Fibroblast of villous mesenchyme (primary cell): ENCODE measurements around the gene PRKCE. TPM values are rescaled to one million over a fixed set of nuclear protein-coding genes. Genes with fewer than 3 reads are reported as not detected.

Source experiments
- DNase-seq: peaks from one replicate; pipeline ENCODE4 v3.0.0-alpha.2; 2010; ENCODE audit warnings: low read depth
- H3K4me3 ChIP-seq: 2 replicates; pipeline ENCODE4 v1.5.1; 2011; ENCODE audit warnings: low read depth, mild to moderate bottlenecking, low read length
- CTCF ChIP-seq: IDR thresholded peaks from 2 replicates; pipeline ENCODE4 v1.5.1; 2012; ENCODE audit warnings: low read depth, mild to moderate bottlenecking, low read length; ENCODE audit not compliant: insufficient read depth
- total RNA-seq: library from RNA; depleted of rRNA; stranded (reverse); fragments of >200 nt; gene quantifications from 2 replicates; pipeline ENCODE4 v1.2.3, GENCODE V29; 2012

Gene PRKCE
- total RNA-seq, 1 donor: 27.2 TPM

DNA sequence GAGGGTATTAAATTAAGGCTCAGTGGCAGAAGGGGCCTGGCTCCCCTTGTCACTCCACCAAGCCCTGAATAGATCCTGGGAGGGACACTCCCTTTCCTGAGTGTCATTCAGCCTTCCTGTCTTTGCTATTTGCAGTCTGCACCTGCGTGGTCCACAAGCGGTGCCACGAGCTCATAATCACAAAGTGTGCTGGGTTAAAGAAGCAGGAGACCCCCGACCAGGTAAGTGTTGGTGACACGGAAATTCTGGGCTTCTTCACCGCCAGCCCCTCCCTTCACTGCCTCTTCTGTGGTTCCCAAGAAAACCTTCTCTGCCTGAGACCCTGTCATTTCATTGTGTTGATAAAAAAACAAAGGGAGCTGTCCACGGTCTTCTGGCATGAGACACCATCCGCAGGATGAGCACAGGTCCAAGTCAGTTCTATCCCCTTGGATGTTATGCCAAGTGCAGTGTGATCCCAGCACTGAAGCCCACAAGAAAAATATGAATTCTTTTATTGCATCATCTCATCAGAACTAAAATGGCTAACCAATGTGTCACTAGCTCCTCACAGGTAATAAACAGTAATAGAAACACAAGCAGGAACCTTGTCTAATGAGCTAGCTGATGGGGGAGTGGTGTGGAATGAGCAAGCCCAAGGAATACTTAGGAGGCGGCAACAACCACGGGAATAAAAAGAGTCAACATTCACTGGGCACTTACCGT, 328.8 kb downstream of the PRKCE start:
- no peak for TF ChIP-seq CTCF
- no peak for DNase-seq
- no peak overlapping the region for H3K4me3 ChIP-seq

DNA sequence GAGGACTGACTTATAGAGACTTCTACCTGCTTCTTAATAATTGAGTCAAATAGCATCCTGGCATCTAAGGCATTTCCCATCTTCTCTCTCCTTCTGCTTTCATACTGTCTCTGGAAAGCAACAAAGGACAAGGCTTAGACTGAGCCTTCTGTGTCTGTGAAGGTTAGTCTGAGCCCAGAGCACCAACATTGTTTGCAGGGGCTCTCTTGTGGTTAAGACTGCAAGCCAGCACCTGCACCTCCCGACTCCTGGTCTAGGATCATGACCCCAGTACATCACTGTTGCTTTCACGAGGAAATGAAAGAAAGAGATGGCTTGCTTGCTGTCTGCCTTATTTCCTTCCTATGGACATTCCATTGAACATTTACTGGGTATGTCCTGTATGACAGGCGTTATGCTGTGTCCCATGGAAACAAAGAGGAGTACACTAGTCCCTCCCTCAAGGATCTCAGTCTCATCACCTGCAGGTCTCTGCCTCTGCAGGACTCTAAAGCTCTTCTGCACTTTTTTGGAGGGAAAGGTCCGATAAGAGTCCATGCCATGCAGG, 330.0 kb downstream of the PRKCE start:
- TF ChIP-seq CTCF: no peak
- H3K4me3 ChIP-seq: no peak overlapping the region
- no peak for DNase-seq

- TF ChIP-seq CTCF: no peak
- DNase-seq: no peak
Measured at GRCh38 chr2:45982096-45982495, 330.6 kb downstream of the PRKCE start.

GRCh38 chr2:45983213-45983612, 331.7 kb downstream of the PRKCE start:
- no peak for DNase-seq
- no peak for TF ChIP-seq CTCF

More at GRCh38 chr2:45982096-45982495, 330.6 kb downstream of the PRKCE start:
- H3K4me3 ChIP-seq: no peak overlapping the region

GRCh38 chr2:45984366-45984765, 332.9 kb downstream of the PRKCE start:
- no peak for TF ChIP-seq CTCF
- H3K4me3 ChIP-seq: no peak overlapping the region
- no peak for DNase-seq

More at GRCh38 chr2:45983213-45983612, 331.7 kb downstream of the PRKCE start:
- no peak overlapping the region for H3K4me3 ChIP-seq

- DNase-seq: no peak
- no peak for TF ChIP-seq CTCF
- no peak overlapping the region for H3K4me3 ChIP-seq
Measured at GRCh38 chr2:45984896-45985473, 333.5 kb downstream of the PRKCE start.
